Measurements from ENCODE around the gene INA.
"Not testable (repeated sequence)": the region's sequence is repeated elsewhere in the genome, so short reads cannot be mapped to it uniquely, and the experiment has no call there.

Gene INA

DNA sequence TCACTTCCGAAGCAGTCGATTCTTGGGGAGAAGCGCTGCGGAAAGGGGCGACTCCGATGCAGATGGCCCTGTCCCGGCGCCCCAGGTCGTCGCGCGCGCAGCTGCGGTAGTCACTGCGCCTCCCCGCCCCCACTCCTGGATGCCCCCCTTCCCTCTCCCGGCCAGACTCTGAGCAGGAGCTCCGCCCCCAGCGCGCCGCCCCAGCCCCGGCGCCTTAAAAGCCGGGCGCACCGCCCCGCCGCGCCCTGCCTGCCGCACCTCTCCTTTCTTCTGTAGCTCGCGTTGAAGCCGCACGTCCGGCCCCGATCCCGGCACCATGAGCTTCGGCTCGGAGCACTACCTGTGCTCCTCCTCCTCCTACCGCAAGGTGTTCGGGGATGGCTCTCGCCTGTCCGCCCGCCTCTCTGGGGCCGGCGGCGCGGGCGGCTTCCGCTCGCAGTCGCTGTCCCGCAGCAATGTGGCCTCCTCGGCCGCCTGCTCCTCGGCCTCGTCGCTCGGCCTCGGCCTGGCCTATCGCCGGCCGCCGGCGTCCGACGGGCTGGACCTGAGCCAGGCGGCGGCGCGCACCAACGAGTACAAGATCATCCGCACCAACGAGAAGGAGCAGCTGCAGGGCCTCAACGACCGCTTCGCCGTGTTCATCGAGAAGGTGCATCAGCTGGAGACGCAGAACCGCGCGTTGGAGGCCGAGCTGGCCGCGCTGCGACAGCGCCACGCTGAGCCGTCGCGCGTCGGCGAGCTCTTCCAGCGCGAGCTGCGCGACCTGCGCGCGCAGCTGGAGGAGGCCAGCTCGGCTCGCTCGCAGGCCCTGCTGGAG lies at the start of gene INA:
Gene INA, plus strand, starts transcription at position 243 of the 817 bp plus-strand sequence. Its CDS starts 74 bp downstream, at position 317.
- no peak for DNase-seq (ENCODE audit: low read depth, low spot score)

DNA sequence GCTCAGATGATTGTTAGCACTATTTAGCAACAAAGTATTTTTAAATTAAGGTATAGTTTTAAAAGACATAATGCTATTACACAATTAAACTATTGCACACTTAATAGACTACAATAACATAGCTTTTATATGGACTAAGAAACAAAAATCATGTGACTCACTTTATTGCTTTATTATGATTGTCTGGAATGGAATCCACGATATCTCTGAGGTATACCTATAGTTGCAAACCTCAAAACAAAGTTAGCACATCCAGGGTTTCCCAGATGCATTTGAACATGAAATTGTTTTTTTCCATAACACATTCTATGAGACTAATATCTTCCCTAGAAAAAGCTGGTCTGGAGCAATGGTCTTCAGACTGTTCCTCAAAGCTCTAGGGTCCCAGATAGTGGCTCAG lies 49.5 kb upstream of the INA start:
- no peak for DNase-seq (ENCODE audit: low read depth, low spot score)

DNA sequence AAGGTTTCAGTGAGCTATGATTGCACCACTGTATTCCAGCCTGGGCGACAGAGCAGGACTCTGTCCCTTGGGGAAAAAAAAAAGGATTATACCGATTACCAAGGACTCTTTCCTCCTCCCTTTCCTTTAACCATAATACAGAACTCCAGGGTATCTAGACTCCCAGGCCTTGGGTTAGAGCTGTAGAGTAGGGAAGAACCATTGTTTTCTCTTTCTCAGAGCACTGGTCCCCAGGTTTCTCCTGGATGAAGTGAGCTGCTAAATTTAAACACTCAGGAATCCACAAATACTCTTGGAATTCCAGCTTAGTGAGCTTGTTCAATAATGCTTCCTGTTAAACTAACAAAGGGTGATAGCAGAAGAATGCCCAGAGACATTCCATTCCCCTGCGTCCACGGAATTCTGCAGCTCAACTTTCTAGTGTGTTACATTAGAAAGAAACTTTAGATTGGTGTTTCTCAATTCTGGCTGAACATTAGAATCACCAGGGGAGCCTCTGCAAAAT lies 45.8 kb upstream of the INA start:
- DNase-seq (ENCODE audit: low read depth, low spot score), result no peak

DNA sequence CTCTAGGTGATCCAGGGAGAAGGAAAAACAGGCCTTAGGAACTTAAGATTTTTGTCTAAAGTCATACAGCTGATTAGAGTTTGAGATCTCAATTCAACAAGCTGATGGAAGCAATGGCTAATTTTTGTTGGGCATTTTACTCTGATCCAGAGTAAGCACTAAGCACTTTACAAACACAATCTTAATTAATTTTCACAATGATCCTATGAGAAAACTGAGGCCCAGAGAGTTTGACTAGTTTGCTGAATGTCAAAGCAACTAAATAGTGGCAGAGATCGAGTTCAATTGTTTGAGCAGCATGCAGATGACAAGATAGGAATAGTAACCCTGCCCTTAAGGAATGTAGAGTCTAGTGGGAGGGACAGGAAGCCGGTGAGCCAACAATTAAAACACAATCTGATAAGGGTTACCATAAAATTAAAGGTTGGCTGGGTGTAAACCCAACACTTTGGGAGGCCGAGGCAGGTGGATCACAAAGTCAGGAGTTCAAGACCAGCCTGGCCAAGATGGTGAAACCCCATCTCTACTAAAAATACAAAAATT lies 44.7 kb upstream of the INA start:
- DNase-seq (ENCODE audit: low read depth, low spot score), result no peak

DNA sequence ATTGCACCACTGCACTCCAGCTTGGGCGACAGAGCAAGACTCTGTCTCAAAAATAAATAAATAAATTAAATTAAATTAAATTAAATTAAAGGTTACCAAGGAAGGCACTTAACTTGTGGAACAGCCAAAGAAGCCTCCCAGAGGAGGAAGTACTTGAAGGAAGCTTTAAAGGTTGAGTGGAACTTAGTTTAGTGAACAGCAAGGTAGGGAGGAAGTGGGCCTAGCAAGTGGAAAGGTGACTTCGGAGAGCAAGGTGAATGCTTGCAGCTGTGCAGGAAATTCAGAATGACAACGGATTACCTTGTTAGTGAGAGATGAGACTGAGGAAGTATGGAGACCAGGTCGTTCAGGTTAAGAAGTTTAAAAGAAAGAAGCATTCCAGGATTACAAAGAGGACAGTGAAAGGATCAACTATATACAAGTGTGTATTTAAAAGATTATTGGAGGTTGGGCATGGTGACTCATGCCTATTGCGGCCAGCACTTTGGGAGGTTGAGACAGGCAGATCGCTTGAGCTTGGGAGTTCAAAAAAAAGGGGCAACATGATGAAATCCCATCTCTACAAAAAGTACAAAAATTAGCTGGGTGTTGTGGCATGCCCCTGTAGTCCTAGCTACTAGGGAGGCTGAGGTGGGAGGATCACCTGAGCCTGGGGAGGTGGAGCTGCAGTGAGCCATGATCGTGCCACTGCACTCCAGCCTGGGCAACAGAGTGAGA lies 44.0 kb upstream of the INA start:
- DNase-seq (ENCODE audit: low read depth, low spot score), result no peak

DNA sequence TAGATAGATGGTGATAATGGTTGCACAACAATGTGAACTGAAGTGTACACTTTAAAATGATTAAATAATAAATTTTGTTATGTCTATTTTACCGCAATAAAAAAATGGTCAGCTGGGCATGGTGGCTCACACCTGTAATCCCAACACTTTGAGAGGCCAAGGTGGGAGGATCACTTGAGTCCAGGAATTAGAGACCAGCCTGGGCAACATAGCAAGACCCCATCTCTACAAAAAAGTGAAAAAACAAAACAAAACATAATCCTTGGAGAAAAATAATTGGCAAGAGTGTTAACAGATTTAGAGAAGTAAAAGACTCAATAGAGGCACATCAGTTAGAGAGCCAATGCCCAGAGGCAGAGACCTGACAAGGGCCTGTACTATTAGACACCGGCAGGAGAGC lies 41.2 kb upstream of the INA start:
- no peak for DNase-seq (ENCODE audit: low read depth, low spot score)

DNA sequence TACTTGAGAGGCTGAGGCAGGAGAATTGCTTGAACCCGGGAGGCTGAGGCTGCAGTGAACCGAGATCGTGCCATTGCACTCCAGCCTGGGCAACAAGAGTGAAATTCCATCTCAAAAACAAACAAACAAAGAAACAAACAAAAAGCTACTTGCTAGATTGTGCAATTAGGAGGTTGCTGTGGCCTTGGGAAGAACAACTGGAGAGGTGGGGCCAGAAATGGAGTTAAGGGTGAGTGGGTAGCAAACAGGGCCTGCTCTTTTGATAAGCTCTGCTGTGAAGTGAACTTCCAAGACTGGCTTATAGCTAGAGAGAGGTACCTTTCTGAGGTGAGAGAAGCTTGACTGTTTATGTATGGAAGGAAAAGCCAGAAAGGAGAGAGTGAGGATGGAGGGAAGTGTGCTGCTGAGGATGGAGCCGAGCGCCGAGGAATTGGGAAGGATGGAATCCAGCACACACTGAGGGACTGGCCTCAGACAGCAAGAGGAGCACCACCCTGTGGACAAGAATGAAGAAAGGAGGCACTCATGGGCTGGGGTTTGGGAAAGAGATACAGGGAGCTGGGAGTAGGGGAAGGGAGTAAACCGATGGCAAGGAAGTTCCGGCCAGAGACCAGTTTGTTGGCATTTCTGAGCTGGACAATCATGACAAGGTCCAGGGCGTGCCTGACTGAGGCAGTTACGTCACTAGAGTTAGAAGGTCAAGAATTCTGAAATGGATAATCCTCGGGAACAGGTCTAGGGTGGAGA lies 38.3 kb upstream of the INA start:
- no peak for DNase-seq (ENCODE audit: low read depth, low spot score)

DNA sequence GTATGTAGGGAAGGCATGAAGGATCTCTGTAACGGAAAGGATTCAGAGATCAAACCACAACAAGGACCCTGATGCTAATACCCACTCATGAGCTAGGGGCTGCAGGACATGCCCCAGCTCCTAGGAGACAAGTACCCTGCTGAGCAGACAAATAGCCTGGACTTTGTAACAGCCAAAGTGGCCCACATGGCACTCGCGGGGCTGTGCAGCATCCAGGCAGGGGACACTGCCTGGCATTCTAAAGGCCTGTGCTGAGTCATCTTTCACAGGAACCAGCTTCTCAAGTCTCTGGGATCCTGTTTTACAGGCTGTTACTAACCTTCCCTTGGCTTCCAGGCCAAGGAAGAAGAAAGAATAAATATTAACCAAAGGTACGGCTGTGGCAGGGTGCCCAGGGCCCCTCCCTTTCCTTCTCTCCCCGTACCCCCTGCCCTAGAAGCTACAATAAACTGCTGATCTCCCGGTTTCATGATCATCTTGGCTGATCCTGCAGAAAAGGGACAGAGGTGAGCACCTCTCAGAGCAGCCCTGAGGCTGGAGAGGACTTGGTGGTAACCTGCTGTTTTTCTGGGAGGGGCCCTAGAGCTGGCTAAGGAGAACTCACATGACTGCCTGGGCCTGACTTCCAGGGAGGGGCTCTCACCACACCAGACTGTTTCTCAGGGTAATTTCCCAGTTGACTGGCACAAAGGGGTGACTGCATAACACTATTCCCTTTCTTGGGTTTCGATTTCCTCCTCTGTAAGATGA lies 35.5 kb upstream of the INA start:
- DNase-seq (ENCODE audit: low read depth, low spot score), result no peak

DNA sequence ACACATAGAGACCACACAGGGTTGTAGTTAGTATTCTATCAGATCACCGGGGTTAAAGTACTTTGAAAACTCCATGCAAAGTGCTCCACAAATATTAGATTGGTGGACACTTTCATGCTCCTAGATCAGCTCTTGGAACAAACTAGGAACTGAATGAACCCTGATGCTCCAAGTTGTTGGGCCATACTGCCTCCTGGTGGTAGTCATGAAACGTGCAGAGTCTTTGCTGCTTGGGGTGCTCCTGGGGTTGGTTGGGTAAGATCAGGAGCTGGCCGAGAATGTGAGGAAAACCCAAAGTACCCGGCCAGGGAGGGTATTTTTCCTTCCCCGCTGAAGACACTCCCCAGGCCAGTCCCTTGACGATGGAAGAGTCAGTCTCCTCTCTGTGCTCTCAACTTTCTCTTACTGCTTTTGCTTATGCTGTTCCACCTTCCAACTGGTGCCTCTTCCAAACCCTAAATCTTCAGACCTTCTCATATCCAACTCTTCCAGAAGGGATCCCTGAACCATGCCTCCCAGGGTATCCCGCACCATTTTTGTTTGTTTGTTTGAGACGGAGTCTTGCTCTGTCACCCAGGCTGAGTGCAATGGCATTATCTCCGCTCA lies 32.2 kb upstream of the INA start:
- DNase-seq (ENCODE audit: low read depth, low spot score), result peak; percentile 34

DNA sequence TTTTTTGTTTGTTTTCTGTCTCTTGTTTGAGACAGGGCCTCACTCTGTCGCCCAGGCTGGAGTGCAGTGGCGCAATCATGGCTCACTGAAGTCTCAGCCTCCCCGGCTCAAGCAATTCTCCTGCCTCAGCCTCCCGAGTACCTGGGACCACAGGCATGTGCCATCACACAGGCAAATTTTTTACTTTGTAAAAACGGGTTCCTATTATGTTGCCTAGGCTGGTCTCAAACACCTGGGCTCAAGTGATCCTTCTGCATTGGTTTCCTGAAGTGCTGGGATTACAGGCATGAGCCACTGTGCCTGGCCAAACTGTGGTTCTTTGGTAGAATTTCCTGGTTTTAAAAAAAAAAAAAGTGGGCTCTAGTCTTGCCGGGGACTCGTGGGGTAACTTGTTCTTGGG lies 31.4 kb upstream of the INA start, which contains the start of gene RPEL1:
Gene RPEL1, plus strand, starts transcription at position 301 of the 400 bp plus-strand sequence. CDS start 110 bp downstream, outside the sequence.
- not testable (repeated sequence) for DNase-seq (ENCODE audit: low read depth, low spot score)

DNA sequence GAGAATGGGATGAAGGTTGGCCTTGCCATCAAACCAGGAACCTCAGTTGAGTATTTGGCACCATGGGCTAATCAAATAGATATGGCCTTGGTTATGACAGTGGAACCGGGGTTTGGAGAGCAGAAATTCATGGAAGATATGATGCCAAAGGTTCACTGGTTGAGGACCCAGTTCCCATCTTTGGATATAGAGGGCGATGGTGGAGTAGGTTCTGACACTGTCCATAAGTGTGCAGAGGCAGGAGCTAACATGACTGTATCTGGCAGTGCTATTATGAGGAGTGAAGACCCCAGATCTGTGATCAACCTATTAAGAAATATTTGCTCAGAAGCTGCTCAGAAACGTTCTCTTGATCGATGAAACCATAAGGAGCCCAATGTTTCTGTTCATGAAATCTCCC lies 30.6 kb upstream of the INA start:
- no peak for DNase-seq (ENCODE audit: low read depth, low spot score)

DNA sequence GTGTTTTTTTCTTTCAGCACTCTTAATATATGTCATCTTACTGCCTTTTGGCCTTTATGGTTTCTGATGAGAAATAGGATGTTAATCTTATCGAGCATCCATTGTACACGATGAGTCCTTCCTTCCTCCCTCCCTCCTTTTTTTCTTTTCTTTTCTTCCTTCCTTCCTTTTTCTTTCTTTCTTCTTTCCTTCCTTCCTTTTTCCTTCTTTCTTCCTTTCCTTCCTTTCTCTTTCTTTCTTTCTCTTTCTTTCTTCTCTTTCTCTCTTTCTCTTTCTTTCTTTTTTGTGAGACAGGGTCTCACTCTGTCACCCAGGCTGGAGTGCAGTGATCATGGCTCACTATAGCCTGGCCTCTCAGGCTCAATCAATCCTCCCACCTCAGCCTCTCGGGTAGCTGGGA lies 22.8 kb upstream of the INA start:
- no peak for DNase-seq (ENCODE audit: low read depth, low spot score)

DNA sequence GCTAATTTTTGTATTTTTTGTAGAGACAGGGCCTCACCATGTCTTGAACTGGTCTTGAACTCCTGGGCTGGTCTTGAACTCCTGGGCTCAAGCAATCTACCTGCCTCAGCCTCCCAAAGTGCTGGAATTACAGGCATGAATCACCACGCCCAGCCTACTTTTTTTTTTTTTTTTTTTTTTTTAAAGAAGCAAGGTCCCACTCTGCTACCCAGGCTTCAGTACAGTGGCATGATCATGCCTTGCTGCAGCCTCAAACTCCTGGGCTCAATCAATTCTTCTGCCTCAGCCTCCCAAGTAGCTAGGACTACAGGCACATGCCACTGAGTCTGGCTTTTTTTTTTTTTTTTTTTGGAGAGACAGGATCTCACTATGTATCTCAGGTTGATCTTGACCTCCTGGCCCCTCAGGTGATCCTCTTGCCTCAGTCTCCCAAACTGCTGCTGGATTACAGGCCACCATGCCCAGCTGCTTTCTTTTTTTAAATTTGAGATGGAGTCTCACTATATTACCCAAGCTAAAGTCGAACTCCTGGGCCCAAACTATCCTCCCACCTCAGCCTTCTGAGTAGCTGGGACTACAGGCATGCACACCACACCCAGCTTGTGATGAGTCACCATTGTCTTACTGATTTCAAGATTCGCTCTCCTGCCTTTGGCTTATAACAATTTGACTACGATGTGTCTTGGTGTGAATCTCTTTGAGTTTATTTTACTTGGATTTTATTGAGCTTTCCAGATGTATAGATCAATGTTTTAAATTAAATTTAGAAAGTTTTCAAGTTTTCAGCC lies 22.2 kb upstream of the INA start:
- DNase-seq (ENCODE audit: low read depth, low spot score), result no peak

DNA sequence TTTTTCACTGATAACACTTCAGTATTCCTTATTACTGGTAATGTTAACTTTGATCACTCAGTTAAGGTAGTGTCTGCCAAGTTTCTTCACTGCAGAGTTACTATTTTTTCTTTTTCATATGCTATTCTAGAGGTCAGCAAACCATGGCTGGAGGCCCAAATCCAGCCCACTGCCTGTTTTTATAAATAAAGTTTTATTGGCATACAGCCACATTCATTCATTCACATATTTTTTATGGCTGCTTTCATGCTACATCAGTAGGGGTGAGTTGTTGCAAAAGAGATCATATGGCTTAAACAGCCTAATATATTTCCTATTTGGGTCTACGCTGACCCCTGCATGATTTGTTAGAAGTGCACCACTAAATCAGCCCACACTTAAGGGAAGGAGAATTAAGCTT lies 20.3 kb upstream of the INA start:
- no peak for DNase-seq (ENCODE audit: low read depth, low spot score)

DNA sequence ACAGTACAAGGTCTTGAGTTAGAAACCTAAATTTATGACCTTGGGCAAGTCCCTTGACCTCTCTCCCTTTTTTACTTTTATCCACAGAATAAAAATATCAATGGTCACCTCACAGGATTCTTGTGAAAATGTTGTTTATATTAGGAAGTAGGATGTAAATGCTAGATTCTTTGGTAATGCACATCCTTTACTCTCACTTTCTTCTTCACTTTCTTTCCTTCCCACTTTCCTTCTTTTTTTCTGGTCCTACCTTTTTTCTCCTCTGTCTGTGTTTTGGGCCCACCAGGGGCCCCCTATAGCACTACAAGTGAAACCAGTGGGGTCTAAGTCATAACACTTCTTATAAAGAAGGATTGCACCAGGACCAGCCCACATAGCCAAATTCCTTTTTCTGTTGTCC lies 19.1 kb upstream of the INA start:
- no peak for DNase-seq (ENCODE audit: low read depth, low spot score)

DNA sequence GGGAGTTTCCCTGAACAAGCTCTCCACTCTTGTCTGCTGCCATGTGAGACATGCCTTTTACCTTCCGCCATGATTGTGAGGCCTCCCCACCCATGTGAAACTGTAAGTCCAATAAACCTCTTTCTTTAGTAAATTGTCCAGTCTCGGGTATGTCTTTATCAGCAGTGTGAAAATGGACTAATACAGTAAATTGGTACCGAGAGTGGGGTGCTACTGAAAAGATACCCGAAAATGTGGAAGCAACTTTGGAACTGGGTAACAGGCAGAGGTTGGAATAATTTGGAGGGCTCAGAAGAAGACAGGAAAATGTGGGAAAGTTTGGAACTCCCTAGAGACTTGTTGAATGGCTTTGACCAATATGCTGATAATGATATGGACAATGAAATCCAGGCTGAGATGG lies 18.0 kb upstream of the INA start:
- not testable (repeated sequence) for DNase-seq (ENCODE audit: low read depth, low spot score)

DNA sequence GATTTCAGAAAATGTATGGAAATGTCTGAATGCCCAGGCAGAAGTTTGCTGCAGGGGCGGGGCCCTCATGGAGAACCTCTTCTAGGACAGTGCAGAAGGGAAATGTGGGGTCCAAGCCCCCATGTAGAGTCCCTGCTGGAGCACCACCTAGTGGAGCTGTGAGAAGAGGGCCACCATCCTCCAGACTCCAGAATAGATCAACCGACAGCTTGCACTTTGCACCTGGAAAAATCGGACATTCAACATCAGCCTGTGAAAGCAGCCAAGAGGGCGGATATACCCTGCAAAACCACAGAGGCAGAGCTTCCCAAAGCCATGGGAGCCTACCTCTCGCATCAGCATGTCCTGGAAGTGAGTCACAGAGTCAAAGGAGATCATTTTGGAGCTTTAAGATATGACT lies 16.9 kb upstream of the INA start:
- no peak for DNase-seq (ENCODE audit: low read depth, low spot score)

DNA sequence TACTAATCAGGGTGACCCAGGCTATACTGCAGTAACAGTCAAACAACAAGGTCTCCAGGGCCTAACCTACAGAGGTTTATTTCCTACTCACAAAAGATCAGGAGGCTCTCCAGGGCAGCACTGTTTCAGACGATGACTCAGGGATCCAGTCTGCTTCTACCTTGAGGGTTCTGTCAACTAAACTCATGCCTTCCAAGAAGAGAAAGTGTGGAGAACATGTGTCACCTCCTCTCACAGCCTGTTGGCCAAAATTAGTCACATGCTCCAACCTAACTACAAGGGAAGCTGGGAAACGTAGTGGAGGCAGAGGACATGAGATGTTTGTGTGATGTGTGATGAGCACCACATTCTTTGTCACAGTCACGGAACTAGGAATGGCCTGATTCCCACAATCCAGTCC lies 14.7 kb upstream of the INA start:
- no peak for DNase-seq (ENCODE audit: low read depth, low spot score)

DNA sequence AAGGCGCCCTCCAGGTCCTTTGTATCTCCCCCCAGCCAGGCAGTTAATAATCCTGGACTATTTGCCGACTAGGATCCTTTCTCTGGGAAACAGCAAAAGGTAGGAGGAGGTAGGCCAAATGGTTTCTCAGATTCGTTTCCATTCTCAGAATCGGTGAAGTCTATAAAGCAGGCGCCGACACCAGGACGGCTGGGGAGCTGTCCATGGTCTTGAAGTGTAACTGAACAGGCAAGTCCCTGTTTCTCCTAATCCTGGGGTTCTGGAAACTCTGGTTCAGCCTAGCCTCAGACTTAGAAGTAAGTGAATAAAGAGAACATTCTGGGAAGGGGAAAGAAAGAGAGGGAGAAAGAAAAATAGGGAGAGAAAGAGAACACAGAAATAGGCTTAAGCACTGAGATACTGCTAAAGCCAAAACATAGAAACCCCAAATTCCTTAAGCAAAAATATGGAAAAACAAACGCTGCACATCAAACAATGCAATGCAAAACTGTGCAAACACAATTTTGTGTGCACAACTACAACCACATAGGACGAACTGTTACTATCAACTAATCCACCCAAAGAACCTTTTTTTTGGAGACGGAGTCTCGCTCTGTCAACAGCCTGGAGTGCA lies 11.1 kb upstream of the INA start:
- DNase-seq (ENCODE audit: low read depth, low spot score), result no peak

All from activated CD4-positive, CD25-positive, alpha-beta regulatory T cell treated with anti-CD3 and anti-CD28 coated beads, Interleukin-2, amount 50 U/mL, for 16 hours (primary cell).